Measurements from ENCODE around the gene TICRR. TPM values are rescaled to one million over a fixed set of nuclear protein-coding genes. Genes with fewer than 3 reads are reported as not detected.

Gene TICRR, protein sequence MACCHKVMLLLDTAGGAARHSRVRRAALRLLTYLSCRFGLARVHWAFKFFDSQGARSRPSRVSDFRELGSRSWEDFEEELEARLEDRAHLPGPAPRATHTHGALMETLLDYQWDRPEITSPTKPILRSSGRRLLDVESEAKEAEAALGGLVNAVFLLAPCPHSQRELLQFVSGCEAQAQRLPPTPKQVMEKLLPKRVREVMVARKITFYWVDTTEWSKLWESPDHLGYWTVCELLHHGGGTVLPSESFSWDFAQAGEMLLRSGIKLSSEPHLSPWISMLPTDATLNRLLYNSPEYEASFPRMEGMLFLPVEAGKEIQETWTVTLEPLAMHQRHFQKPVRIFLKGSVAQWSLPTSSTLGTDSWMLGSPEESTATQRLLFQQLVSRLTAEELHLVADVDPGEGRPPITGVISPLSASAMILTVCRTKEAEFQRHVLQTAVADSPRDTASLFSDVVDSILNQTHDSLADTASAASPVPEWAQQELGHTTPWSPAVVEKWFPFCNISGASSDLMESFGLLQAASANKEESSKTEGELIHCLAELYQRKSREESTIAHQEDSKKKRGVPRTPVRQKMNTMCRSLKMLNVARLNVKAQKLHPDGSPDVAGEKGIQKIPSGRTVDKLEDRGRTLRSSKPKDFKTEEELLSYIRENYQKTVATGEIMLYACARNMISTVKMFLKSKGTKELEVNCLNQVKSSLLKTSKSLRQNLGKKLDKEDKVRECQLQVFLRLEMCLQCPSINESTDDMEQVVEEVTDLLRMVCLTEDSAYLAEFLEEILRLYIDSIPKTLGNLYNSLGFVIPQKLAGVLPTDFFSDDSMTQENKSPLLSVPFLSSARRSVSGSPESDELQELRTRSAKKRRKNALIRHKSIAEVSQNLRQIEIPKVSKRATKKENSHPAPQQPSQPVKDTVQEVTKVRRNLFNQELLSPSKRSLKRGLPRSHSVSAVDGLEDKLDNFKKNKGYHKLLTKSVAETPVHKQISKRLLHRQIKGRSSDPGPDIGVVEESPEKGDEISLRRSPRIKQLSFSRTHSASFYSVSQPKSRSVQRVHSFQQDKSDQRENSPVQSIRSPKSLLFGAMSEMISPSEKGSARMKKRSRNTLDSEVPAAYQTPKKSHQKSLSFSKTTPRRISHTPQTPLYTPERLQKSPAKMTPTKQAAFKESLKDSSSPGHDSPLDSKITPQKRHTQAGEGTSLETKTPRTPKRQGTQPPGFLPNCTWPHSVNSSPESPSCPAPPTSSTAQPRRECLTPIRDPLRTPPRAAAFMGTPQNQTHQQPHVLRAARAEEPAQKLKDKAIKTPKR (N-terminal part only)
- 7.8 and 9.4 TPM in 2 replicates for polyA plus RNA-seq (2011; rRNA removed)
- 9.0 and 11.2 TPM in 2 replicates for polyA plus RNA-seq (2012; cell fraction: cytosol; rRNA removed)
- 32.5 and 33.7 TPM in 2 replicates for polyA plus RNA-seq (2012; cell fraction: nucleus; rRNA removed)
- polyA plus RNA-seq (2017; fragmentation: RNase III; extraction: RNeasy Plus Mini Kit Qiagen cat#74134 plus additional on column Dnase treatment): 10.4 to 11.6 TPM (median 11.3 TPM) in 3 replicates
- polyA minus RNA-seq (2011; rRNA and poly(A)+ RNA removed): 18.4 and 23.8 TPM in 2 replicates

DNA sequence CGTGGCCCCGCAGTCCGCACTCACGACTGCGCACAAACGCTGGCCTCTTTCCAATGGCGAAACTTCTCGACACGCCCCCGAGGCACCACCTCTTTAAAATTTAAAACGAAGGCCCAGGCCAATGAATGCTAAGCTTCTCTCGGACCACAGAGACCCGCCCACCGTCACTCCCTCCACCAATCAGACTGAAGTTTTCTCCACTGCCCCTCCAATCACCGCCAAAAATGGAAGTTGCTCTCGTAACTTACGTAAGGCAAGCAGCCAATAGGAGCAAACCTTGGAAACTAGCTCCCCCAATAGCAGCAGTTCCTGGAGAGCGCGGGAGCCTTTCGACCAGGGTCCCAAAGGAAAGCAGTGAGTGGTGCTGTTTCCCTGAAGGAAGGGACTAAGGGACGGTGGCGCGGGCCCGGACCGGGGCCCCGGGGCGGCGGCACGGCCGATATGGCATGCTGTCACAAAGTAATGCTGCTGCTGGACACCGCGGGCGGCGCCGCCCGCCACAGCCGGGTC is at the start of gene TICRR:
TICRR (plus strand) TSS at position 324 of the 510 bp plus-strand sequence; CDS start at position 442, 118 bp downstream.
- peaks cover 21% of the 10 kb centered on the region for H3K4me1 ChIP-seq
- ChIA-PET CTCF (interaction anchor here (0.6 to 1.4 kb wide), 8 partner anchors 15 to 274 kb away, joined by 3 to 6 read pairs (median 4); partner anchors contain the start of gene RHCG), POLR2A (interaction anchor here (0.6 to 1.0 kb wide), 7 partner anchors 9 to 1102 kb away, joined by 3 to 7 read pairs (median 3); partner anchors contain the start of genes KIF7 and MESP1)
- H3K9me3 ChIP-seq: no peaks in the 10 kb centered on the region
- H3K27ac ChIP-seq: peak within 1 kb of the TSS; percentile 69 to 87
- peak; percentile 99 to 100 for DNase-seq (ENCODE audit: low read depth in 1 of 2, low spot score in 1 of 2)
- H3K4me2 ChIP-seq: peak within 1 kb of the TSS; percentile 96
- TF ChIP-seq, protein P1, sequence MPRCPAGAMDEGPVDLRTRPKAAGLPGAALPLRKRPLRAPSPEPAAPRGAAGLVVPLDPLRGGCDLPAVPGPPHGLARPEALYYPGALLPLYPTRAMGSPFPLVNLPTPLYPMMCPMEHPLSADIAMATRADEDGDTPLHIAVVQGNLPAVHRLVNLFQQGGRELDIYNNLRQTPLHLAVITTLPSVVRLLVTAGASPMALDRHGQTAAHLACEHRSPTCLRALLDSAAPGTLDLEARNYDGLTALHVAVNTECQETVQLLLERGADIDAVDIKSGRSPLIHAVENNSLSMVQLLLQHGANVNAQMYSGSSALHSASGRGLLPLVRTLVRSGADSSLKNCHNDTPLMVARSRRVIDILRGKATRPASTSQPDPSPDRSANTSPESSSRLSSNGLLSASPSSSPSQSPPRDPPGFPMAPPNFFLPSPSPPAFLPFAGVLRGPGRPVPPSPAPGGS (IDR thresholded peaks at IDR 0.05): peak; percentile 68; the same call in 1 of the 3 replicates
- TF ChIP-seq HES2 (IDR thresholded peaks at IDR 0.05) (no peak), KDM1A (IDR thresholded peaks at IDR 0.05; ENCODE audit: low read depth) (peak; percentile 51; the same call in 1 of the 2 replicates), JUN (IDR thresholded peaks at IDR 0.05) (peak; percentile 18 to 70; a peak in 3 of 5 replicates), KDM5A (IDR thresholded peaks at IDR 0.05) (peak; percentile 73; the same call in 1 of the 2 replicates), POLR2A (IDR thresholded peaks at IDR 0.05; ENCODE audit: low read length) (peak; percentile 41), FOXS1 (CRISPR knock-in tag; IDR thresholded peaks at IDR 0.05) (no peak; the same call in 1 of the 2 replicates), E2F6 (IDR thresholded peaks at IDR 0.05; ENCODE audit: borderline replicate concordance, low read depth) (peak; percentile 96), POLR2AphosphoS2 (conservative IDR thresholded peaks at IDR 0.05; ENCODE audit: low read length) (no peak), RFX5 (IDR thresholded peaks at IDR 0.05) (peak; percentile 91), HDAC2 (IDR thresholded peaks at IDR 0.05) (peak; percentile 90; the same call in 1 of the 2 replicates), CEBPB (IDR thresholded peaks at IDR 0.05) (peak; percentile 11 to 77; a peak in 1 of 4 replicates)
- TF ChIP-seq, protein P2, sequence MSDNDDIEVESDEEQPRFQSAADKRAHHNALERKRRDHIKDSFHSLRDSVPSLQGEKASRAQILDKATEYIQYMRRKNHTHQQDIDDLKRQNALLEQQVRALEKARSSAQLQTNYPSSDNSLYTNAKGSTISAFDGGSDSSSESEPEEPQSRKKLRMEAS (IDR thresholded peaks at IDR 0.05): peak; percentile 93
- TF ChIP-seq, protein P3, sequence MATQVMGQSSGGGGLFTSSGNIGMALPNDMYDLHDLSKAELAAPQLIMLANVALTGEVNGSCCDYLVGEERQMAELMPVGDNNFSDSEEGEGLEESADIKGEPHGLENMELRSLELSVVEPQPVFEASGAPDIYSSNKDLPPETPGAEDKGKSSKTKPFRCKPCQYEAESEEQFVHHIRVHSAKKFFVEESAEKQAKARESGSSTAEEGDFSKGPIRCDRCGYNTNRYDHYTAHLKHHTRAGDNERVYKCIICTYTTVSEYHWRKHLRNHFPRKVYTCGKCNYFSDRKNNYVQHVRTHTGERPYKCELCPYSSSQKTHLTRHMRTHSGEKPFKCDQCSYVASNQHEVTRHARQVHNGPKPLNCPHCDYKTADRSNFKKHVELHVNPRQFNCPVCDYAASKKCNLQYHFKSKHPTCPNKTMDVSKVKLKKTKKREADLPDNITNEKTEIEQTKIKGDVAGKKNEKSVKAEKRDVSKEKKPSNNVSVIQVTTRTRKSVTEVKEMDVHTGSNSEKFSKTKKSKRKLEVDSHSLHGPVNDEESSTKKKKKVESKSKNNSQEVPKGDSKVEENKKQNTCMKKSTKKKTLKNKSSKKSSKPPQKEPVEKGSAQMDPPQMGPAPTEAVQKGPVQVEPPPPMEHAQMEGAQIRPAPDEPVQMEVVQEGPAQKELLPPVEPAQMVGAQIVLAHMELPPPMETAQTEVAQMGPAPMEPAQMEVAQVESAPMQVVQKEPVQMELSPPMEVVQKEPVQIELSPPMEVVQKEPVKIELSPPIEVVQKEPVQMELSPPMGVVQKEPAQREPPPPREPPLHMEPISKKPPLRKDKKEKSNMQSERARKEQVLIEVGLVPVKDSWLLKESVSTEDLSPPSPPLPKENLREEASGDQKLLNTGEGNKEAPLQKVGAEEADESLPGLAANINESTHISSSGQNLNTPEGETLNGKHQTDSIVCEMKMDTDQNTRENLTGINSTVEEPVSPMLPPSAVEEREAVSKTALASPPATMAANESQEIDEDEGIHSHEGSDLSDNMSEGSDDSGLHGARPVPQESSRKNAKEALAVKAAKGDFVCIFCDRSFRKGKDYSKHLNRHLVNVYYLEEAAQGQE (IDR thresholded peaks at IDR 0.05): no peak
- peak; percentile 99 for FAIRE-seq
- peak; percentile 95 to 96 for ATAC-seq
- WGBS (ENCODE audit: missing lambda C conversion rate): under 1% methylated on average over 37 of the region's 37 CpGs
- H3K4me3 ChIP-seq: peak within 1 kb of the TSS; percentile 77
